GM23248 (cell line): ENCODE results near the gene KRTAP2-1. TPM values are rescaled to one million over a fixed set of nuclear protein-coding genes. Genes with fewer than 3 reads are reported as not detected.

Experiments used
- DNase-seq: peaks from one replicate; pipeline ENCODE4 v3.0.0-alpha.2; 2015
- H2AFZ ChIP-seq: fragments of 200-600 bp; sonication (generic); 2 replicates; pipeline ENCODE4 v1.6.1; 2016; ENCODE audit warnings: antibody characterized with exemption
- H3F3A ChIP-seq: fragments of 200-600 bp; sonication (generic); 2 replicates; pipeline ENCODE4 v1.6.1; 2016; ENCODE audit warnings: mild to moderate bottlenecking, antibody characterized with exemption, mixed run types; ENCODE audit not compliant: insufficient read depth
- H3K27ac ChIP-seq: fragments of 200-600 bp; sonication (generic); 2 replicates; pipeline ENCODE4 v1.5.1; 2016; ENCODE audit warnings: mild to moderate bottlenecking
- H3K27me3 ChIP-seq: fragments of 200-600 bp; sonication (generic); replicated peaks from 2 replicates; pipeline ENCODE4 v1.6.1; 2016; ENCODE audit warnings: mild to moderate bottlenecking; ENCODE audit not compliant: insufficient read depth
- H3K36me3 ChIP-seq: fragments of 200-600 bp; sonication (generic); 2 replicates; pipeline ENCODE4 v1.6.1; 2016; ENCODE audit warnings: low read depth, mild to moderate bottlenecking
- H3K4me1 ChIP-seq: fragments of 200-600 bp; sonication (generic); 2 replicates; pipeline ENCODE4 v1.6.1; 2016; ENCODE audit warnings: mild to moderate bottlenecking; ENCODE audit not compliant: insufficient read depth
- H3K4me2 ChIP-seq: fragments of 200-600 bp; sonication (generic); one replicate; pipeline ENCODE4 v1.6.1; 2016; ENCODE audit warnings: mild to moderate bottlenecking; ENCODE audit not compliant: unreplicated experiment
- H3K4me3 ChIP-seq: fragments of 200-600 bp; sonication (generic); 2 replicates; pipeline ENCODE4 v1.5.1; 2016; ENCODE audit warnings: mild to moderate bottlenecking
- H3K79me2 ChIP-seq: fragments of 200-600 bp; sonication (generic); 2 replicates; pipeline ENCODE4 v1.6.1; 2016; ENCODE audit warnings: mild to moderate bottlenecking; ENCODE audit not compliant: insufficient read depth
- H3K9ac ChIP-seq: fragments of 200-600 bp; sonication (generic); 2 replicates; pipeline ENCODE4 v1.6.1; 2016; ENCODE audit warnings: mild to moderate bottlenecking
- H3K9me2 ChIP-seq: fragments of 200-600 bp; sonication (generic); 2 replicates; pipeline ENCODE4 v1.6.1; 2016; ENCODE audit warnings: mixed run types, mild to moderate bottlenecking, moderate library complexity; ENCODE audit not compliant: insufficient read depth
- H3K9me3 ChIP-seq: fragments of 200-600 bp; sonication (generic); one replicate; pipeline ENCODE4 v1.6.1; 2017; ENCODE audit warnings: low read depth
- H4K20me1 ChIP-seq: fragments of 200-600 bp; sonication (generic); 2 replicates; pipeline ENCODE4 v1.6.0; 2016; ENCODE audit not compliant: insufficient read depth
- EZH2 ChIP-seq: fragments of 200-600 bp; sonication (generic); IDR thresholded peaks from 2 replicates; pipeline ENCODE4 v1.6.1; 2018; ENCODE audit warnings: antibody characterized with exemption, mild to moderate bottlenecking; ENCODE audit not compliant: insufficient read depth, poor library complexity, severe bottlenecking
- EZH2phosphoT487 ChIP-seq: fragments of 200-600 bp; sonication (generic); IDR thresholded peaks from 2 replicates; pipeline ENCODE4 v1.6.1; 2018; ENCODE audit warnings: antibody characterized with exemption, moderate library complexity, mild to moderate bottlenecking, low read depth; ENCODE audit not compliant: insufficient read depth
- WGBS, 2 experiments: methylation state at CpG; one replicate each; pipeline ENCODE4 v1.1.6; 2015 to 2017; ENCODE audit warnings: low lambda C conversion rate in 2 of 2, low coverage in 1 of 2; ENCODE audit errors: missing lambda C conversion rate in 2 of 2; 5-methylcytosine and 5-hydroxymethylcytosine counted together
- in situ Hi-C: fragments of 300-500 bp; cut with MboI; formaldehyde crosslinking; loops from 2 replicates; pipeline ENCODE4 v1.15.0; 2020
- polyA plus RNA-seq: library from polyadenylated mRNA; unstranded; fragments of >200 nt; fragmentation: Nextera tagmentation; extraction: Ambion mirVana; gene quantifications from 2 replicates; pipeline ENCODE4 v1.2.1, GENCODE V29; 2016
- small RNA-seq: library from RNA; depleted of rRNA; stranded (forward); fragments of <200 nt; gene quantifications from one replicate; pipeline ENCODE3, GENCODE V24; 2014; ENCODE audit warnings: low read depth, low replicate concordance
- total RNA-seq: library from RNA; depleted of rRNA; stranded (reverse); fragments of >200 nt; shearing (Covaris generic); gene quantifications from 2 replicates; pipeline ENCODE4 v1.2.3, GENCODE V29; 2014; rRNA removed

KRTAP2-1 gene
- total and polyA plus RNA-seq, 2 experiments from 2014 or later, result not detected

- H3K4me1 ChIP-seq, result no peaks in the 10 kb centered on the region
- WGBS, 2 experiments, result 88 to 91% methylated on average over 2 of the region's 2 CpGs
- H3K9me3 ChIP-seq, result no peaks in the 10 kb centered on the region
- DNase-seq, result no peak
- no peaks in the 10 kb centered on the region for H3K9me2 ChIP-seq
- no peaks in the 10 kb centered on the region for H3K36me3 ChIP-seq
- no peaks in the 10 kb centered on the region for H4K20me1 ChIP-seq
- in situ Hi-C loops, result no loop called here
- H3K9ac ChIP-seq, result no peak overlapping the region
- H3K27ac ChIP-seq, result no peak overlapping the region
- TF ChIP-seq EZH2phosphoT487, result no peak
- no peak for TF ChIP-seq EZH2
- no peaks in the 10 kb centered on the region for H3K79me2 ChIP-seq
- H3F3A ChIP-seq, result no peaks in the 10 kb centered on the region
- no peak overlapping the region for H3K4me3 ChIP-seq
- no peaks in the 10 kb centered on the region for H3K27me3 ChIP-seq
- no peak overlapping the region; the same call in 1 of the 2 replicates for H2AFZ ChIP-seq
- no peak overlapping the region for H3K4me2 ChIP-seq
These were observed 49.8 kb downstream of the KRTAP2-1 start for GRCh38 chr17:40997361-40997760.

- no peak overlapping the region for H3K27ac ChIP-seq
- H3K9ac ChIP-seq, result no peak overlapping the region
- H3K9me2 ChIP-seq, result no peaks in the 10 kb centered on the region
- DNase-seq, result no peak
- no peaks in the 10 kb centered on the region for H4K20me1 ChIP-seq
- H3K79me2 ChIP-seq, result no peaks in the 10 kb centered on the region
- no peaks in the 10 kb centered on the region for H3K4me1 ChIP-seq
- H3K36me3 ChIP-seq, result no peaks in the 10 kb centered on the region
- H3K9me3 ChIP-seq, result no peaks in the 10 kb centered on the region
- no peak overlapping the region for H2AFZ ChIP-seq
- in situ Hi-C loops, result no loop called here
- no peak overlapping the region for H3K4me3 ChIP-seq
- no peak overlapping the region for H3K4me2 ChIP-seq
- TF ChIP-seq EZH2 (no peak), EZH2phosphoT487 (no peak)
- WGBS, 2 experiments, result 77 to 79% methylated on average over 4 of the region's 4 CpGs
- H3F3A ChIP-seq, result no peaks in the 10 kb centered on the region
- H3K27me3 ChIP-seq, result no peaks in the 10 kb centered on the region
These were observed 50.3 kb downstream of the KRTAP2-1 start for GRCh38 chr17:40996829-40997228.

Small RNA genes within 50 kb of the gene (small RNA-seq; reads per million reads assigned to genes)
- not detected for gene KRTAP3-4P

Other genes with a start within 250 kb of the KRTAP2-1 start
Only the 30 nearest of the 37 such genes appear.
- not detected in 2 replicates for gene KRT12, start 180.1 kb downstream of the KRTAP2-1 start, total RNA-seq
- not detected in 2 replicates for gene KRT12, start 180.1 kb downstream of the KRTAP2-1 start, polyA plus RNA-seq
- not detected in 2 replicates for gene KRT20, start 162.1 kb downstream of the KRTAP2-1 start, total RNA-seq
- not detected in 2 replicates for gene KRT20, start 162.1 kb downstream of the KRTAP2-1 start, polyA plus RNA-seq
- gene KRT23, start 109.7 kb downstream of the KRTAP2-1 start, total RNA-seq, result not detected in 2 replicates
- 0.13 TPM in 1 of 2 replicates, not detected in the other for gene KRT23, start 109.7 kb downstream of the KRTAP2-1 start, polyA plus RNA-seq
- gene KRT39, start 80.4 kb downstream of the KRTAP2-1 start, total RNA-seq, result not detected in 2 replicates
- not detected in 2 replicates for gene KRT39, start 80.4 kb downstream of the KRTAP2-1 start, polyA plus RNA-seq
- not detected in 2 replicates for gene KRT40, start 63.0 kb downstream of the KRTAP2-1 start, total RNA-seq
- gene KRT40, start 63.0 kb downstream of the KRTAP2-1 start, polyA plus RNA-seq, result not detected in 2 replicates
- gene KRTAP3-3, start 53.2 kb downstream of the KRTAP2-1 start, total RNA-seq, result not detected in 2 replicates
- not detected in 2 replicates for gene KRTAP3-3, start 53.2 kb downstream of the KRTAP2-1 start, polyA plus RNA-seq
- gene KRTAP3-2, start 47.4 kb downstream of the KRTAP2-1 start, total RNA-seq, result not detected in 2 replicates
- not detected in 2 replicates for gene KRTAP3-2, start 47.4 kb downstream of the KRTAP2-1 start, polyA plus RNA-seq
- not detected in 2 replicates for gene KRTAP3-1, start 38.2 kb downstream of the KRTAP2-1 start, total RNA-seq
- gene KRTAP3-1, start 38.2 kb downstream of the KRTAP2-1 start, polyA plus RNA-seq, result not detected in 2 replicates
- gene KRTAP1-5, start 20.1 kb downstream of the KRTAP2-1 start, total RNA-seq, result 49.2 and 64.1 TPM in 2 replicates
- 127 and 134 TPM in 2 replicates for gene KRTAP1-5, start 20.1 kb downstream of the KRTAP2-1 start, polyA plus RNA-seq
- gene KRTAP1-4, start 17.1 kb downstream of the KRTAP2-1 start, total RNA-seq, result not detected in 2 replicates
- gene KRTAP1-4, start 17.1 kb downstream of the KRTAP2-1 start, polyA plus RNA-seq, result not detected in 2 replicates
- gene KRTAP1-3, start 12.4 kb downstream of the KRTAP2-1 start, total RNA-seq, result not detected in 2 replicates
- not detected in 2 replicates for gene KRTAP1-3, start 12.4 kb downstream of the KRTAP2-1 start, polyA plus RNA-seq
- gene KRTAP1-1, start 5.9 kb downstream of the KRTAP2-1 start, total RNA-seq, result 1.6 and 4.2 TPM in 2 replicates
- 2.6 and 3.3 TPM in 2 replicates for gene KRTAP1-1, start 5.9 kb downstream of the KRTAP2-1 start, polyA plus RNA-seq
- not detected in 2 replicates for gene KRTAP2-2, start 7.9 kb upstream of the KRTAP2-1 start, total RNA-seq
- gene KRTAP2-2, start 7.9 kb upstream of the KRTAP2-1 start, polyA plus RNA-seq, result 0.51 and 0.74 TPM in 2 replicates
- gene KRTAP2-3, start 12.8 kb upstream of the KRTAP2-1 start, total RNA-seq, result 0.38 and 13.4 TPM in 2 replicates
- gene KRTAP2-3, start 12.8 kb upstream of the KRTAP2-1 start, polyA plus RNA-seq, result 54.3 and 55.2 TPM in 2 replicates
- not detected in 2 replicates for gene KRTAP2-4, start 18.6 kb upstream of the KRTAP2-1 start, total RNA-seq
- not detected in 2 replicates for gene KRTAP2-4, start 18.6 kb upstream of the KRTAP2-1 start, polyA plus RNA-seq
- not detected in 2 replicates for gene KRTAP4-7, start 36.8 kb upstream of the KRTAP2-1 start, total RNA-seq
- gene KRTAP4-7, start 36.8 kb upstream of the KRTAP2-1 start, polyA plus RNA-seq, result not detected in 2 replicates
- gene KRTAP4-8, start 50.8 kb upstream of the KRTAP2-1 start, total RNA-seq, result not detected in 2 replicates
- gene KRTAP4-8, start 50.8 kb upstream of the KRTAP2-1 start, polyA plus RNA-seq, result 0.20 TPM in 1 of 2 replicates, not detected in the other
- gene KRTAP4-16, start 54.9 kb upstream of the KRTAP2-1 start, total RNA-seq, result not detected in 2 replicates
- gene KRTAP4-16, start 54.9 kb upstream of the KRTAP2-1 start, polyA plus RNA-seq, result not detected in 2 replicates
- gene KRTAP4-9, start 58.1 kb upstream of the KRTAP2-1 start, total RNA-seq, result not detected in 2 replicates
- 0.49 and 0.51 TPM in 2 replicates for gene KRTAP4-9, start 58.1 kb upstream of the KRTAP2-1 start, polyA plus RNA-seq
- not detected in 2 replicates for gene KRTAP4-11, start 71.1 kb upstream of the KRTAP2-1 start, total RNA-seq
- gene KRTAP4-11, start 71.1 kb upstream of the KRTAP2-1 start, polyA plus RNA-seq, result 0.29 TPM in 1 of 2 replicates, not detected in the other
- not detected in 2 replicates for gene KRTAP4-12, start 76.9 kb upstream of the KRTAP2-1 start, total RNA-seq
- gene KRTAP4-12, start 76.9 kb upstream of the KRTAP2-1 start, polyA plus RNA-seq, result 1.7 and 1.8 TPM in 2 replicates
- gene KRTAP4-6, start 93.2 kb upstream of the KRTAP2-1 start, total RNA-seq, result not detected in 2 replicates
- not detected in 2 replicates for gene KRTAP4-6, start 93.2 kb upstream of the KRTAP2-1 start, polyA plus RNA-seq
- gene KRTAP4-5, start 102.5 kb upstream of the KRTAP2-1 start, total RNA-seq, result not detected in 2 replicates
- gene KRTAP4-5, start 102.5 kb upstream of the KRTAP2-1 start, polyA plus RNA-seq, result not detected in 2 replicates
- not detected in 2 replicates for gene KRTAP4-4, start 113.4 kb upstream of the KRTAP2-1 start, total RNA-seq
- not detected in 2 replicates for gene KRTAP4-4, start 113.4 kb upstream of the KRTAP2-1 start, polyA plus RNA-seq
- not detected in 2 replicates for gene KRTAP4-3, start 120.9 kb upstream of the KRTAP2-1 start, total RNA-seq
- not detected in 2 replicates for gene KRTAP4-3, start 120.9 kb upstream of the KRTAP2-1 start, polyA plus RNA-seq
- gene KRTAP4-2, start 130.9 kb upstream of the KRTAP2-1 start, total RNA-seq, result not detected in 2 replicates
- gene KRTAP4-2, start 130.9 kb upstream of the KRTAP2-1 start, polyA plus RNA-seq, result not detected in 2 replicates
- 0.76 TPM in 1 of 2 replicates, not detected in the other for gene KRTAP4-1, start 137.6 kb upstream of the KRTAP2-1 start, total RNA-seq
- not detected in 2 replicates for gene KRTAP4-1, start 137.6 kb upstream of the KRTAP2-1 start, polyA plus RNA-seq
- not detected in 2 replicates for gene KRTAP9-1, start 142.6 kb upstream of the KRTAP2-1 start, total RNA-seq
- gene KRTAP9-1, start 142.6 kb upstream of the KRTAP2-1 start, polyA plus RNA-seq, result not detected in 2 replicates
- gene KRTAP9-2, start 179.3 kb upstream of the KRTAP2-1 start, total RNA-seq, result not detected in 2 replicates
- not detected in 2 replicates for gene KRTAP9-2, start 179.3 kb upstream of the KRTAP2-1 start, polyA plus RNA-seq
- gene KRTAP9-3, start 185.1 kb upstream of the KRTAP2-1 start, total RNA-seq, result not detected in 2 replicates
- not detected in 2 replicates for gene KRTAP9-3, start 185.1 kb upstream of the KRTAP2-1 start, polyA plus RNA-seq